ENCODE measurements around the gene TRANK1. TPM values are rescaled to one million over a fixed set of nuclear protein-coding genes. Genes with fewer than 3 reads are reported as not detected.
A peak's percentile ranks its signal among the peaks of the same experiment; 100 is the strongest.

TRANK1 gene
- total and polyA plus RNA-seq, 8 donors, result 1.7 to 14.6 (median 3.4) TPM

DNA sequence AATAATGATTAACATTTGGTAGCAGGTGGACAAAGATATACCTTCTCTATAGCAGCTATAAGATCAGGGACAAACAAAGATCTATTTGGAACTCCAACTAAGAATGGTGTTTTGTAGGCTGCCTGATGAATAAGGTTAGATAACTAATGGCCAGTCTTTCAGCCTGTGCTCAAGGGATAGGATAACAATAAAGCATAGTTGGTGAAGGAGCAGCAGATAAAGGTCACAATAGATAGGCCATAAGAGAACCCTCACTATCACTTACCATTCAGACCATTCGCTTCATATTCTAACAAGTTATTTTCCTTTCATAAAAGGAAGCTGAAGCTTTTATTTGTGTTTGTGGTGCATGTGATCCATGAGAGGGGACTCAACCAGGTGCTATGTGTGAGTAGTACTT is 28.3 kb upstream of the TRANK1 start:
- no peak overlapping the region for H3K4me3 ChIP-seq
- no peaks in the 10 kb centered on the region for H3K27me3 ChIP-seq
- ATAC-seq, result no peak
- DNase-seq, result no peak
- TF ChIP-seq, protein P1, sequence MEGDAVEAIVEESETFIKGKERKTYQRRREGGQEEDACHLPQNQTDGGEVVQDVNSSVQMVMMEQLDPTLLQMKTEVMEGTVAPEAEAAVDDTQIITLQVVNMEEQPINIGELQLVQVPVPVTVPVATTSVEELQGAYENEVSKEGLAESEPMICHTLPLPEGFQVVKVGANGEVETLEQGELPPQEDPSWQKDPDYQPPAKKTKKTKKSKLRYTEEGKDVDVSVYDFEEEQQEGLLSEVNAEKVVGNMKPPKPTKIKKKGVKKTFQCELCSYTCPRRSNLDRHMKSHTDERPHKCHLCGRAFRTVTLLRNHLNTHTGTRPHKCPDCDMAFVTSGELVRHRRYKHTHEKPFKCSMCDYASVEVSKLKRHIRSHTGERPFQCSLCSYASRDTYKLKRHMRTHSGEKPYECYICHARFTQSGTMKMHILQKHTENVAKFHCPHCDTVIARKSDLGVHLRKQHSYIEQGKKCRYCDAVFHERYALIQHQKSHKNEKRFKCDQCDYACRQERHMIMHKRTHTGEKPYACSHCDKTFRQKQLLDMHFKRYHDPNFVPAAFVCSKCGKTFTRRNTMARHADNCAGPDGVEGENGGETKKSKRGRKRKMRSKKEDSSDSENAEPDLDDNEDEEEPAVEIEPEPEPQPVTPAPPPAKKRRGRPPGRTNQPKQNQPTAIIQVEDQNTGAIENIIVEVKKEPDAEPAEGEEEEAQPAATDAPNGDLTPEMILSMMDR (IDR thresholded peaks at IDR 0.05), result no peak
- H3K9me3 ChIP-seq, result no peaks in the 10 kb centered on the region
- intact Hi-C loops (cut with DNase I), result no loop called here
- no peaks in the 10 kb centered on the region for H3K4me1 ChIP-seq
- H3K27ac ChIP-seq, result no peak overlapping the region
- WGBS, 2 donors, result 88 to 93% methylated on average over 1 of the region's 1 CpG
- FAIRE-seq, result no peak
- no peaks in the 10 kb centered on the region for H3K36me3 ChIP-seq

DNA sequence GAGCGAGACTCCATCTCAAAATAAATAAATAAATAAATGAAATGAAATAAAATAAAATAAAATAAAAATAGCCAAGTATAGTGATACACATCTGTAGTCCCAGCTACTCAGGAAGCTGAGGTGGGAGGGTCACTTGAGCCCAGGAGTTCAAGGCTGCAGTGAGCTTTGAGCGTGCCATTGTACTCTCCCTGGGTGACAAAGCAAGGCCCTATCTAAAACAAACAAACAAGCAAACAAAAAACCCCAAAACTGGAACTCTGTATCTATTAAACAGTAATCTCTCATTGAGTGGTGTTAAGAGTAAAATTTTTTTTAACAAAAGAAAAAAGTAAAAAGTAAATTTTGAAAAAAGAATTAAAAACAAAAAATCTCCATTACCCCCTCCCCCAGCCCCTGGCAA is 27.3 kb upstream of the TRANK1 start:
- WGBS, 2 donors, result 76 to 88% methylated on average over 2 of the region's 2 CpGs
- intact Hi-C loops (cut with DNase I), result no loop called here
- no peak for FAIRE-seq
- H3K9me3 ChIP-seq, result no peaks in the 10 kb centered on the region
- no peaks in the 10 kb centered on the region for H3K36me3 ChIP-seq
- TF ChIP-seq, protein P1 (IDR thresholded peaks at IDR 0.05), result no peak
- no peaks in the 10 kb centered on the region for H3K27me3 ChIP-seq
- no peaks in the 10 kb centered on the region for H3K4me1 ChIP-seq
- no peak for ATAC-seq
- no peak for DNase-seq
- H3K4me3 ChIP-seq, result no peak overlapping the region
- H3K27ac ChIP-seq, result no peak overlapping the region

DNA sequence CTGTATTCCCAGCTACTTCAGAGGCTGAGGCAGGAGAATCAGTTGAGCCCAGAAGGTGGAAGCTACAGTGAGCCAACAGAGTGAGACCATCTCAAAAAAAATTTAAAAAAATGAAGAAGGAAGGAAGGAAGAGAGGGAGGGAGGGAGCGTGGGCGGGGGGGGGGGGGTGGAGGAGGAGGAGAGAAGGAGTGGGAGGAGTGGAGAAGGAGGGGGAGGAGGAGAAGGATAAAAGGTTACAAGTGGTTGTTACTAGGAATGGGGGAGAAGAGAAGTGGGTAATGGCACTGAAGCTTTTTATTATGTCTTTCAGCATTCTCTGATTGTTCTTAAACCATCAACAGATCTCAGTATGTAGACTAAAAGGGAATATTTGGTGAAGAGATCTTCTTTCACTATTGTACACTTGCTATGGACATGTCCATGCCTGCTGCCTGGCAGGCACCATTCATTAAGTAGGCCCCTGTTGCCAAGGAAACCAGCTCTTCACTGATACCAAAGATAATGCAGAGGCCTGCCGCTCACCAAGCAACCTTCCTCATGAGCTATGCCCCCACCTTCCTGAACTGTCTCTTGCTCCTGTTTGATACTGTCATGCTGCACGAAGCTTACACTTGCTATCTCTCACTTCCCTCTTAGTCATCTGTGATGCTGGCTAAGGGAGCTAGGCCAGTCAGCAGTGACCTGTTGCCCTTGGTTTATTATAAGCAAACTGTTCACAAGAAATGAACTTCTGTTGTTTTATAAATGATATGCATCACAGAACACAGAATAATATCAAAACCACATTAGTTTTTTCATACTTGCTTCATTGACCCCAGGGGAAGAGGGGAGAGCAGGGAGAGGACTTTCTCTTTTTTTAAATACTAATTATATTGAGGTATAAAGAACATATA is 24.9 kb upstream of the TRANK1 start:
- intact Hi-C loops (cut with DNase I), result no loop called here
- no peak for FAIRE-seq
- no peaks in the 10 kb centered on the region for H3K9me3 ChIP-seq
- H3K4me3 ChIP-seq, result no peak overlapping the region
- peak in 3 of 4 donors; percentile 58 to 90 (median 77) for ATAC-seq
- no peaks in the 10 kb centered on the region for H3K36me3 ChIP-seq
- H3K27ac ChIP-seq, result no peak overlapping the region
- 69 to 76% methylated on average over 3 to 4 of the region's 4 CpGs for WGBS, 2 donors
- peak in 1 of 6 donors; percentile 20 for DNase-seq
- TF ChIP-seq, protein P1 (IDR thresholded peaks at IDR 0.05), result no peak
- no peaks in the 10 kb centered on the region for H3K27me3 ChIP-seq
- H3K4me1 ChIP-seq, result no peaks in the 10 kb centered on the region

DNA sequence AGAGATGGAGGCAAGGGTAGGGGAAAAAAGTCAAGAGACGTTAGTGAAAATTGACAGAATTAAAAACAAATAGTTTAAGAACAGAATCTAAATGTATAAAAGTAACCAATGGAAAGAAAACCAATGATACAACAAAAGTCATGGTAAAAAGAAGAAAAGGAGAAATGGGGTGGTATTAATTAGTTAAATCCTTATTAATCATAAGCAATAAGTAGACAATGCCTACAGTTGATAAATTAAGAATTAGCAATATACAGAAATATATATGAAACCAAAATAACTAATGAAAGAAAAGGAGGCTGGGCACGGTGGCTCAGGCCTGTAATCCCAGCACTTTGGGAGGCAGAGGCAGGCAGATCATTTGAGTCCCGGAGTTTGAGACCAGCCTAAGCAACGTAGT is 24.2 kb upstream of the TRANK1 start:
- no peak for DNase-seq
- Histone ChIP-seq H3K27ac (no peak overlapping the region), H3K4me1 (no peaks in the 10 kb centered on the region), H3K4me3 (no peak overlapping the region), H3K9me3 (no peaks in the 10 kb centered on the region), H3K27me3 (no peaks in the 10 kb centered on the region), H3K36me3 (no peaks in the 10 kb centered on the region)
- FAIRE-seq, result no peak
- no peak for ATAC-seq
- TF ChIP-seq, protein P1 (IDR thresholded peaks at IDR 0.05), result no peak
- 88 to 90% methylated on average over 4 of the region's 4 CpGs for WGBS, 2 donors
- intact Hi-C loops (cut with DNase I), result no loop called here

DNA sequence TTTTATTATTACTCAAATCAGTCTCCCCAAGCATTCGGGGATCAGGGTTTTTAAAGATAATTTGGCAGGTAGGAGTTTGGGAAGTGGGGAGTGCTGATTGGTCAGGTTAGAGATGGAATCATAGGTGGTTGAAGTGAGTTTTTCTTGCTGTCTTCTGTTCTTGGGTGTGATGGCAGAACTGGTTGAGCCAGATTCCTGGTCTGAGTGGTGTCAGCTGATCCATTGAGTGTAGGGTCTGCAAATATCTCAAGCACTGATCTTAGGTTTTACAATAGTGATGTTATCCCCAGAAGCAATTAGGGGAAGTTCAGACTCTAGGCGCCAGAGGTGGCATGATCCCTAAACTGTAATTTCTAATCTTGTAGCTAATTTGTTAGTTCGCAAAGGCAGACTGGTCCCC is 20.6 kb upstream of the TRANK1 start:
- H3K36me3 ChIP-seq, result no peaks in the 10 kb centered on the region
- no peak for DNase-seq
- TF ChIP-seq, protein P1 (IDR thresholded peaks at IDR 0.05), result no peak

More for the DNA sequence above, 20.6 kb upstream of the TRANK1 start:
- 56 to 58% methylated on average over 3 of the region's 3 CpGs for WGBS, 2 donors
- ATAC-seq, result no peak
- intact Hi-C loops (cut with DNase I), result no loop called here
- H3K27ac ChIP-seq, result no peak overlapping the region
- no peaks in the 10 kb centered on the region for H3K4me1 ChIP-seq
- no peak for FAIRE-seq
- no peaks in the 10 kb centered on the region for H3K27me3 ChIP-seq
- H3K9me3 ChIP-seq, result no peaks in the 10 kb centered on the region
- H3K4me3 ChIP-seq, result no peak overlapping the region
